ENCODE results near the gene CEBPZOS.

Gene CEBPZOS

DNA sequence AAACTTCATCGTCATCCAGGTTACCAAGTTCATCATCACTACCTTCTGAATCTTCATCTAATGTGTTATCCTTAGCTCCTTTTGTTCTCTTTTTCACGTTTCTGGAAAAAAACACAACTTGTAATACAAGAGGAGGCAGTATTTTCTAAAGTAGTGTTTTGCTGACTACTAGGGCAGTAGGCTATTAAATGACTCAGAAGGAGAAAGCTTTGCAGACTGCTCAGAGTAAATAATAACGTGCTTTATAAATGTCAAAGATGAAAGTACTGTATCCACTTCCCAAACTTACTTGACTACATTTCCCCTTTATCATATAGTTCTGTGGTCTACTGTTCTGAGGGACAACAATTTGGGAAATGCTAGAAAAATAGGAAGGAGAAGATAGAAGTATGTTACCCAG, 15.6 kb downstream of the CEBPZOS start:
- no peak for ATAC-seq

DNA sequence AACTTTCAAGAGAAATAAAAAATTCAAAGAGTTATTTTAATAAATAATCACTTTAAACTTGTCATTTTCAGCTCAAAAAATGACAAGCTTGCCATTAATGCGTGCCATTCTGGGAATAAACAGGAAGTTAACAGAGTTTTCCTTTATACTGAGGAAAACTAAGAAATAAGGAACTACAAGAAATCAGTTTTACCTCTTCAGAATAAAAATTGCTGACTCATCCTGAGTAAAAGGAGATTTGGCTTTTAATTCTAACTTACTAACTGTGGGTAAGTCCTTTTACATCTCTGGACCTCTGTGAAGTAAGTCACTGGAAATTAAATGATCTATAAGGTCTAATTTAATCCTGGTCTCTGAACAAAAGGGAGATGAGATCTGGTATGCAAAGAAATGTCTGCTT, 19.0 kb downstream of the CEBPZOS start:
- ATAC-seq = no peak
- no peak for TF ChIP-seq GLIS3 (CRISPR knock-in tag; IDR thresholded peaks at IDR 0.05)

More for the DNA sequence above, 15.6 kb downstream of the CEBPZOS start:
- TF ChIP-seq, protein P1, sequence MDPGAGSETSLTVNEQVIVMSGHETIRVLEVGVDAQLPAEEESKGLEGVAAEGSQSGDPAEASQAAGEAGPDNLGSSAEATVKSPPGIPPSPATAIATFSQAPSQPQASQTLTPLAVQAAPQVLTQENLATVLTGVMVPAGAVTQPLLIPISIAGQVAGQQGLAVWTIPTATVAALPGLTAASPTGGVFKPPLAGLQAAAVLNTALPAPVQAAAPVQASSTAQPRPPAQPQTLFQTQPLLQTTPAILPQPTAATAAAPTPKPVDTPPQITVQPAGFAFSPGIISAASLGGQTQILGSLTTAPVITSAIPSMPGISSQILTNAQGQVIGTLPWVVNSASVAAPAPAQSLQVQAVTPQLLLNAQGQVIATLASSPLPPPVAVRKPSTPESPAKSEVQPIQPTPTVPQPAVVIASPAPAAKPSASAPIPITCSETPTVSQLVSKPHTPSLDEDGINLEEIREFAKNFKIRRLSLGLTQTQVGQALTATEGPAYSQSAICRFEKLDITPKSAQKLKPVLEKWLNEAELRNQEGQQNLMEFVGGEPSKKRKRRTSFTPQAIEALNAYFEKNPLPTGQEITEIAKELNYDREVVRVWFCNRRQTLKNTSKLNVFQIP (CRISPR knock-in tag; IDR thresholded peaks at IDR 0.05; ENCODE audit: borderline replicate concordance, low read depth) = no peak
- TF ChIP-seq, protein P2, sequence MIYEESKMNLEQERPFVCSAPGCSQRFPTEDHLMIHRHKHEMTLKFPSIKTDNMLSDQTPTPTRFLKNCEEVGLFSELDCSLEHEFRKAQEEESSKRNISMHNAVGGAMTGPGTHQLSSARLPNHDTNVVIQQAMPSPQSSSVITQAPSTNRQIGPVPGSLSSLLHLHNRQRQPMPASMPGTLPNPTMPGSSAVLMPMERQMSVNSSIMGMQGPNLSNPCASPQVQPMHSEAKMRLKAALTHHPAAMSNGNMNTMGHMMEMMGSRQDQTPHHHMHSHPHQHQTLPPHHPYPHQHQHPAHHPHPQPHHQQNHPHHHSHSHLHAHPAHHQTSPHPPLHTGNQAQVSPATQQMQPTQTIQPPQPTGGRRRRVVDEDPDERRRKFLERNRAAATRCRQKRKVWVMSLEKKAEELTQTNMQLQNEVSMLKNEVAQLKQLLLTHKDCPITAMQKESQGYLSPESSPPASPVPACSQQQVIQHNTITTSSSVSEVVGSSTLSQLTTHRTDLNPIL (CRISPR knock-in tag; IDR thresholded peaks at IDR 0.05; ENCODE audit: low read depth) = no peak
- no peak for TF ChIP-seq TOX (CRISPR knock-in tag; IDR thresholded peaks at IDR 0.05; ENCODE audit: borderline replicate concordance)
- TF ChIP-seq, protein P3, sequence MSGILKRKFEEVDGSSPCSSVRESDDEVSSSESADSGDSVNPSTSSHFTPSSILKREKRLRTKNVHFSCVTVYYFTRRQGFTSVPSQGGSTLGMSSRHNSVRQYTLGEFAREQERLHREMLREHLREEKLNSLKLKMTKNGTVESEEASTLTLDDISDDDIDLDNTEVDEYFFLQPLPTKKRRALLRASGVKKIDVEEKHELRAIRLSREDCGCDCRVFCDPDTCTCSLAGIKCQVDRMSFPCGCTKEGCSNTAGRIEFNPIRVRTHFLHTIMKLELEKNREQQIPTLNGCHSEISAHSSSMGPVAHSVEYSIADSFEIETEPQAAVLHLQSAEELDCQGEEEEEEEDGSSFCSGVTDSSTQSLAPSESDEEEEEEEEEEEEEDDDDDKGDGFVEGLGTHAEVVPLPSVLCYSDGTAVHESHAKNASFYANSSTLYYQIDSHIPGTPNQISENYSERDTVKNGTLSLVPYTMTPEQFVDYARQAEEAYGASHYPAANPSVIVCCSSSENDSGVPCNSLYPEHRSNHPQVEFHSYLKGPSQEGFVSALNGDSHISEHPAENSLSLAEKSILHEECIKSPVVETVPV (CRISPR knock-in tag; IDR thresholded peaks at IDR 0.05) = no peak
- TF ChIP-seq, protein P4, sequence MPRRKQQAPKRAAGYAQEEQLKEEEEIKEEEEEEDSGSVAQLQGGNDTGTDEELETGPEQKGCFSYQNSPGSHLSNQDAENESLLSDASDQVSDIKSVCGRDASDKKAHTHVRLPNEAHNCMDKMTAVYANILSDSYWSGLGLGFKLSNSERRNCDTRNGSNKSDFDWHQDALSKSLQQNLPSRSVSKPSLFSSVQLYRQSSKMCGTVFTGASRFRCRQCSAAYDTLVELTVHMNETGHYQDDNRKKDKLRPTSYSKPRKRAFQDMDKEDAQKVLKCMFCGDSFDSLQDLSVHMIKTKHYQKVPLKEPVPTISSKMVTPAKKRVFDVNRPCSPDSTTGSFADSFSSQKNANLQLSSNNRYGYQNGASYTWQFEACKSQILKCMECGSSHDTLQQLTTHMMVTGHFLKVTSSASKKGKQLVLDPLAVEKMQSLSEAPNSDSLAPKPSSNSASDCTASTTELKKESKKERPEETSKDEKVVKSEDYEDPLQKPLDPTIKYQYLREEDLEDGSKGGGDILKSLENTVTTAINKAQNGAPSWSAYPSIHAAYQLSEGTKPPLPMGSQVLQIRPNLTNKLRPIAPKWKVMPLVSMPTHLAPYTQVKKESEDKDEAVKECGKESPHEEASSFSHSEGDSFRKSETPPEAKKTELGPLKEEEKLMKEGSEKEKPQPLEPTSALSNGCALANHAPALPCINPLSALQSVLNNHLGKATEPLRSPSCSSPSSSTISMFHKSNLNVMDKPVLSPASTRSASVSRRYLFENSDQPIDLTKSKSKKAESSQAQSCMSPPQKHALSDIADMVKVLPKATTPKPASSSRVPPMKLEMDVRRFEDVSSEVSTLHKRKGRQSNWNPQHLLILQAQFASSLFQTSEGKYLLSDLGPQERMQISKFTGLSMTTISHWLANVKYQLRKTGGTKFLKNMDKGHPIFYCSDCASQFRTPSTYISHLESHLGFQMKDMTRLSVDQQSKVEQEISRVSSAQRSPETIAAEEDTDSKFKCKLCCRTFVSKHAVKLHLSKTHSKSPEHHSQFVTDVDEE (CRISPR knock-in tag; IDR thresholded peaks at IDR 0.05) = no peak
- no peak for TF ChIP-seq OSR1 (CRISPR knock-in tag; IDR thresholded peaks at IDR 0.05)
- no peak for TF ChIP-seq GLIS3 (CRISPR knock-in tag; IDR thresholded peaks at IDR 0.05)
- TF ChIP-seq ISL1 (CRISPR knock-in tag; IDR thresholded peaks at IDR 0.05) = no peak
- TF ChIP-seq, protein P5, sequence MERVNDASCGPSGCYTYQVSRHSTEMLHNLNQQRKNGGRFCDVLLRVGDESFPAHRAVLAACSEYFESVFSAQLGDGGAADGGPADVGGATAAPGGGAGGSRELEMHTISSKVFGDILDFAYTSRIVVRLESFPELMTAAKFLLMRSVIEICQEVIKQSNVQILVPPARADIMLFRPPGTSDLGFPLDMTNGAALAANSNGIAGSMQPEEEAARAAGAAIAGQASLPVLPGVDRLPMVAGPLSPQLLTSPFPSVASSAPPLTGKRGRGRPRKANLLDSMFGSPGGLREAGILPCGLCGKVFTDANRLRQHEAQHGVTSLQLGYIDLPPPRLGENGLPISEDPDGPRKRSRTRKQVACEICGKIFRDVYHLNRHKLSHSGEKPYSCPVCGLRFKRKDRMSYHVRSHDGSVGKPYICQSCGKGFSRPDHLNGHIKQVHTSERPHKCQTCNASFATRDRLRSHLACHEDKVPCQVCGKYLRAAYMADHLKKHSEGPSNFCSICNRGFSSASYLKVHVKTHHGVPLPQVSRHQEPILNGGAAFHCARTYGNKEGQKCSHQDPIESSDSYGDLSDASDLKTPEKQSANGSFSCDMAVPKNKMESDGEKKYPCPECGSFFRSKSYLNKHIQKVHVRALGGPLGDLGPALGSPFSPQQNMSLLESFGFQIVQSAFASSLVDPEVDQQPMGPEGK (CRISPR knock-in tag; IDR thresholded peaks at IDR 0.05; ENCODE audit: borderline replicate concordance) = no peak
- no peak for TF ChIP-seq ZNF565 (CRISPR knock-in tag; conservative IDR thresholded peaks at IDR 0.05; ENCODE audit: low read depth)
- no peak for TF ChIP-seq ZC3H10 (CRISPR knock-in tag; IDR thresholded peaks at IDR 0.05)
- no peak for TF ChIP-seq ZFP3 (CRISPR knock-in tag; IDR thresholded peaks at IDR 0.05)
- no peak for TF ChIP-seq ZNF70 (CRISPR knock-in tag; IDR thresholded peaks at IDR 0.05)
- no peak for TF ChIP-seq CSDC2 (CRISPR knock-in tag; IDR thresholded peaks at IDR 0.05)
- TF ChIP-seq RARB (CRISPR knock-in tag; IDR thresholded peaks at IDR 0.05) = no peak
- TF ChIP-seq SNAI2 (CRISPR knock-in tag; IDR thresholded peaks at IDR 0.05) = no peak
- no peak for TF ChIP-seq PPARA (CRISPR knock-in tag; IDR thresholded peaks at IDR 0.05; ENCODE audit: borderline replicate concordance)
- no peak for TF ChIP-seq ESRRG (CRISPR knock-in tag; IDR thresholded peaks at IDR 0.05)
- TF ChIP-seq TCF4 (CRISPR knock-in tag; IDR thresholded peaks at IDR 0.05; ENCODE audit: borderline replicate concordance) = no peak

DNA sequence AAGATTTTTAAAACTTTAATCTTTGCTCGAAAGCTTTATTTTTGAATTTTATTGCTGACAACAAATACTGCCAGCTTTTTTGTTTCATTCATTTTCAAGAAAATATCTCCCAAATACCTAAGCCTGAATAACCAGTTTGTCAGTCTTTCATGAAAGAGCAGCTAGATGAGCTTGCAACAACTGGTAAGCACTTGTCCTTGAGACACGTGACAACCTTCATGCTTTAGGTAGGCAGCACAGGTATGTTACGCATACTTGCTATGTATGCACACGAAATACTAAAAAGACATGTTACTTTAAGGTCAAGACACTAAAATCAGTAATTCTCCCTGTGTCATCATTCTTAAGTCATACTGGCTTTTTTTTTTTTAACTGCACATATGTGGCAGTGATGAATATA, 22.8 kb downstream of the CEBPZOS start:
- ATAC-seq = no peak

More for the DNA sequence above, 22.8 kb downstream of the CEBPZOS start:
- TF ChIP-seq ARNTL (CRISPR knock-in tag; IDR thresholded peaks at IDR 0.05; ENCODE audit: borderline replicate concordance, low read depth) (no peak), OSR1 (CRISPR knock-in tag; IDR thresholded peaks at IDR 0.05) (no peak), ZFP3 (CRISPR knock-in tag; IDR thresholded peaks at IDR 0.05) (no peak), TOX (CRISPR knock-in tag; IDR thresholded peaks at IDR 0.05; ENCODE audit: borderline replicate concordance) (no peak), ZFP30 (CRISPR knock-in tag; IDR thresholded peaks at IDR 0.05) (no peak), ZC3H10 (CRISPR knock-in tag; IDR thresholded peaks at IDR 0.05) (no peak), PPARA (CRISPR knock-in tag; IDR thresholded peaks at IDR 0.05; ENCODE audit: borderline replicate concordance) (no peak), RARB (CRISPR knock-in tag; IDR thresholded peaks at IDR 0.05) (no peak), ISL1 (CRISPR knock-in tag; IDR thresholded peaks at IDR 0.05) (no peak)
- TF ChIP-seq, protein P5 (CRISPR knock-in tag; IDR thresholded peaks at IDR 0.05; ENCODE audit: borderline replicate concordance) = no peak

Measured in SK-N-SH treated with all-trans-retinoic acid at 6 μM for 48 hours (cell line).